Measurements from ENCODE around the gene NKIRAS1. TPM values are rescaled to one million over a fixed set of nuclear protein-coding genes. Genes with fewer than 3 reads are reported as not detected.

The NKIRAS1 gene
- total RNA-seq, 4 donors from 2014 or later = 23.4 to 29.4 (median 26.8) TPM

- WGBS = 43% methylated on average over 4 of the region's 4 CpGs
- Histone ChIP-seq H3K27me3 (no peaks in the 10 kb centered on the region), H3K27ac (replicated peaks in 1 of 4) (no peak overlapping the region), H3K36me3 (peaks cover 0 to 14% (median 13%) of the 10 kb centered on the region in 4 donors), H3K4me3 (no peak overlapping the region), H3K9me3 (no peaks in the 10 kb centered on the region), H3K4me1 (peaks cover 25 to 34% (median 30%) of the 10 kb centered on the region in 4 donors)
- TF ChIP-seq POLR2A (IDR thresholded peaks at IDR 0.05; ENCODE audit: low read depth) = no peak
- no peak for TF ChIP-seq CTCF (IDR thresholded peaks at IDR 0.05)
- TF ChIP-seq POLR2AphosphoS5 (IDR thresholded peaks at IDR 0.05) = no peak
- TF ChIP-seq EP300 (IDR thresholded peaks at IDR 0.05) = no peak
- DNase-seq (ENCODE audit: extremely low spot score) = no peak
- intact Hi-C loops (cut with DNase I) = no loop called here
These were observed 36.0 kb downstream of the NKIRAS1 start for GRCh38 chr3:23880703-23881339.

- Histone ChIP-seq H3K27ac (replicated peaks in 1 of 4) (no peak overlapping the region), H3K27me3 (no peaks in the 10 kb centered on the region), H3K4me3 (no peak overlapping the region), H3K4me1 (peaks cover 34 to 48% (median 38%) of the 10 kb centered on the region in 4 donors), H3K9me3 (no peaks in the 10 kb centered on the region), H3K36me3 (peaks cover 0 to 14% (median 13%) of the 10 kb centered on the region in 4 donors)
- TF ChIP-seq EP300 (IDR thresholded peaks at IDR 0.05) (no peak), POLR2A (IDR thresholded peaks at IDR 0.05; ENCODE audit: low read depth) (no peak), CTCF (IDR thresholded peaks at IDR 0.05) (no peak), POLR2AphosphoS5 (IDR thresholded peaks at IDR 0.05) (no peak)
- WGBS = 93% methylated on average over 8 of the region's 8 CpGs
- no peak for DNase-seq (ENCODE audit: extremely low spot score)
- intact Hi-C loops (cut with DNase I) = no loop called here
These were observed 37.3 kb downstream of the NKIRAS1 start for GRCh38 chr3:23879485-23879884.

- Histone ChIP-seq H3K9me3 (no peaks in the 10 kb centered on the region), H3K4me1 (peaks cover 44 to 65% (median 56%) of the 10 kb centered on the region in 4 donors), H3K36me3 (peaks cover 0 to 10% (median 9%) of the 10 kb centered on the region in 4 donors), H3K4me3 (no peak overlapping the region), H3K27ac (replicated peaks in 1 of 4) (no peak overlapping the region), H3K27me3 (no peaks in the 10 kb centered on the region)
- DNase-seq (ENCODE audit: extremely low spot score) = no peak
- TF ChIP-seq EP300 (IDR thresholded peaks at IDR 0.05) (no peak), POLR2AphosphoS5 (IDR thresholded peaks at IDR 0.05) (peak in 1 of 2 donors; percentile 16)
- intact Hi-C loops (cut with DNase I) = no loop called here
- WGBS = 52% methylated on average over 5 of the region's 5 CpGs
These were observed 39.3 kb downstream of the NKIRAS1 start for GRCh38 chr3:23877329-23877980.

- DNase-seq (ENCODE audit: extremely low spot score) = no peak
- H3K4me3 ChIP-seq = no peak overlapping the region
- H3K4me1 ChIP-seq = peaks cover 44 to 65% (median 56%) of the 10 kb centered on the region in 4 donors
- WGBS = 85% methylated on average over 2 of the region's 2 CpGs
- intact Hi-C loops (cut with DNase I) = no loop called here
- TF ChIP-seq POLR2AphosphoS5 (IDR thresholded peaks at IDR 0.05) (no peak), CTCF (IDR thresholded peaks at IDR 0.05) (no peak), POLR2A (IDR thresholded peaks at IDR 0.05; ENCODE audit: low read depth) (no peak), EP300 (IDR thresholded peaks at IDR 0.05) (no peak)
- H3K9me3 ChIP-seq = no peaks in the 10 kb centered on the region
- H3K27me3 ChIP-seq = no peaks in the 10 kb centered on the region
- peaks cover 0 to 4% (median 4%) of the 10 kb centered on the region in 4 donors for H3K36me3 ChIP-seq
- no peak overlapping the region for H3K27ac ChIP-seq (replicated peaks in 1 of 4)
These were observed 39.9 kb downstream of the NKIRAS1 start for GRCh38 chr3:23876923-23877322.

- TF ChIP-seq CTCF (IDR thresholded peaks at IDR 0.05) = no peak
- TF ChIP-seq EP300 (IDR thresholded peaks at IDR 0.05) = no peak
- TF ChIP-seq POLR2A (IDR thresholded peaks at IDR 0.05; ENCODE audit: low read depth) = no peak
- TF ChIP-seq POLR2AphosphoS5 (IDR thresholded peaks at IDR 0.05) = no peak
- Histone ChIP-seq H3K4me3 (no peak overlapping the region), H3K27ac (replicated peaks in 1 of 4) (no peak overlapping the region), H3K4me1 (peaks cover 38 to 58% (median 53%) of the 10 kb centered on the region in 4 donors), H3K9me3 (no peaks in the 10 kb centered on the region), H3K36me3 (no peaks in the 10 kb centered on the region), H3K27me3 (no peaks in the 10 kb centered on the region)
- 74% methylated on average over 4 of the region's 4 CpGs for WGBS
- intact Hi-C loops (cut with DNase I) = no loop called here
- no peak for DNase-seq (ENCODE audit: extremely low spot score)
These were observed 41.6 kb downstream of the NKIRAS1 start for GRCh38 chr3:23875113-23875725.

Data from esophagus muscularis mucosa (tissue), 4 donors.